ENCODE measurements around the gene ANXA1. TPM values are rescaled to one million over a fixed set of nuclear protein-coding genes. Genes with fewer than 3 reads are reported as not detected.

ANXA1 gene
- total and polyA plus RNA-seq, 2 donors (not counting 1 experiment from before 2014, with no cell fraction given): 817 to 966 TPM

DNA sequence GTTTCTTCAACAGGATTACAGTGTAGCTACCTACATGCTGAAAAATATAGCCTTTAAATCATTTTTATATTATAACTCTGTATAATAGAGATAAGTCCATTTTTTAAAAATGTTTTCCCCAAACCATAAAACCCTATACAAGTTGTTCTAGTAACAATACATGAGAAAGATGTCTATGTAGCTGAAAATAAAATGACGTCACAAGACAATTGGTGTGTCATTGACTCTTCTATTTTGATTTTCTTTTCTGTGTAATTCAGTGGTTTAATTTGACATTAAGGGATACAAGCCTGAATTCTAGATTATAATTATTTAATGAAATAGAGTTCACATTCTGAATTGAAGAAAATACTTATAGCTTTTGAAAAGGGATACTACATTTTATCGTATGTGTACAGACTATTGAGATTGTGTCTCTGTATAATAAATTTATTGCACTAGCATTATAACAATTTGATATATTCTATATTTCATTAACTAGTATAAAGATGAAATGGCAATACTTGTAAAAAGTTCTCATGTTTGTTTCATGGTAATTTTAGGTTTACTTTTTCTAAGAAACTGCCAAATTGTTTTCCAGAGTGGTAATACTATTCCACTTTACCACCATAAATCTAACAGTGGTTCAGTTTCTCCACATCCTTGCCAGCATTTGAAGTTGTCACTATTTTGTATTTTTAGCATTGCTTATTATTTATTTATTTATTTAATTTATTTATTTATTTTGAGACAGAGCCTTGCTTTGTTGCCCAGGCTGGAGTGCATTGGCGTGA lies 18.7 kb downstream of the ANXA1 start:
- no peaks in the 10 kb centered on the region for H3K27me3 ChIP-seq (ENCODE audit: control insufficient read depth, insufficient read depth, low read length)
- TF ChIP-seq, protein P1, sequence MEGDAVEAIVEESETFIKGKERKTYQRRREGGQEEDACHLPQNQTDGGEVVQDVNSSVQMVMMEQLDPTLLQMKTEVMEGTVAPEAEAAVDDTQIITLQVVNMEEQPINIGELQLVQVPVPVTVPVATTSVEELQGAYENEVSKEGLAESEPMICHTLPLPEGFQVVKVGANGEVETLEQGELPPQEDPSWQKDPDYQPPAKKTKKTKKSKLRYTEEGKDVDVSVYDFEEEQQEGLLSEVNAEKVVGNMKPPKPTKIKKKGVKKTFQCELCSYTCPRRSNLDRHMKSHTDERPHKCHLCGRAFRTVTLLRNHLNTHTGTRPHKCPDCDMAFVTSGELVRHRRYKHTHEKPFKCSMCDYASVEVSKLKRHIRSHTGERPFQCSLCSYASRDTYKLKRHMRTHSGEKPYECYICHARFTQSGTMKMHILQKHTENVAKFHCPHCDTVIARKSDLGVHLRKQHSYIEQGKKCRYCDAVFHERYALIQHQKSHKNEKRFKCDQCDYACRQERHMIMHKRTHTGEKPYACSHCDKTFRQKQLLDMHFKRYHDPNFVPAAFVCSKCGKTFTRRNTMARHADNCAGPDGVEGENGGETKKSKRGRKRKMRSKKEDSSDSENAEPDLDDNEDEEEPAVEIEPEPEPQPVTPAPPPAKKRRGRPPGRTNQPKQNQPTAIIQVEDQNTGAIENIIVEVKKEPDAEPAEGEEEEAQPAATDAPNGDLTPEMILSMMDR (conservative IDR thresholded peaks at IDR 0.05 in 1 of 2, IDR thresholded peaks at IDR 0.05 in 1 of 2; ENCODE audit: low read depth in 1 of 2, low read length in 2 of 2): no peak
- no peak for TF ChIP-seq EZH2 (IDR thresholded peaks at IDR 0.05; ENCODE audit: low read length, missing control alignments)
- H3K79me2 ChIP-seq (ENCODE audit: control insufficient read depth, insufficient read depth, low read length): no peaks in the 10 kb centered on the region
- no peak overlapping the region for H3K9ac ChIP-seq (ENCODE audit: insufficient read depth, low read length)
- H3K36me3 ChIP-seq (ENCODE audit: control insufficient read depth, insufficient read depth, low read length): peaks cover 16% of the 10 kb centered on the region
- H3K27ac ChIP-seq (ENCODE audit: insufficient read depth, low read length): no peak overlapping the region
- no peaks in the 10 kb centered on the region for H3K9me3 ChIP-seq (ENCODE audit: control insufficient read depth, insufficient read depth, low read depth, low read length)
- H3K4me3 ChIP-seq (replicated peaks in 1 of 4; ENCODE audit: control extremely low read depth in 1 of 4, insufficient read depth in 1 of 4, low read depth in 3 of 4, low read length in 4 of 4): no peak overlapping the region
- no peak for DNase-seq (ENCODE audit: low read depth in 2 of 2)
- H4K20me1 ChIP-seq (ENCODE audit: control insufficient read depth, extremely low read depth, insufficient read depth, low read length): no peaks in the 10 kb centered on the region
- H3K4me2 ChIP-seq (ENCODE audit: extremely low read depth, insufficient read depth, low read length): no peak overlapping the region
- H3K4me1 ChIP-seq (ENCODE audit: control insufficient read depth, extremely low read depth, insufficient read depth, low read length): no peaks in the 10 kb centered on the region
- H2AFZ ChIP-seq (ENCODE audit: low read length): no peak overlapping the region

DNA sequence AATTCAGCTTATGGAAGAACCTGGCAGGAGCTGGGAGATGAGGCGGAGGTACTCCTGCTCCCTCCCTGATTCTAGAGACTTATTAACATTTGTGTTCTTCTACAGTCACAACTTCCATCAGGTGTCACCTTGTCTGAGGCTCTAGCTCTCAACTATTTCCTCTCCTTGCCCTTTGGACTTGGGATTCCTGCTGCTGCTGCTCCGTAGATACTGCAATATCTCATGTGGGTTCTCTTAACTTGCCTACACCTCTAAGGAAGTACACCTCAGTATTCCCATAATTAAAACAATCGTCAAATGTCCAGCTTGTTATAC lies 21.2 kb downstream of the ANXA1 start:
- H3K4me1 ChIP-seq (ENCODE audit: control insufficient read depth, extremely low read depth, insufficient read depth, low read length): peaks cover 6% of the 10 kb centered on the region
- TF ChIP-seq, protein P1 (conservative IDR thresholded peaks at IDR 0.05 in 1 of 2, IDR thresholded peaks at IDR 0.05 in 1 of 2; ENCODE audit: low read depth in 1 of 2, low read length in 2 of 2): no peak
- no peak for TF ChIP-seq EZH2 (IDR thresholded peaks at IDR 0.05; ENCODE audit: low read length, missing control alignments)
- no peak overlapping the region for H3K9ac ChIP-seq (ENCODE audit: insufficient read depth, low read length)
- H4K20me1 ChIP-seq (ENCODE audit: control insufficient read depth, extremely low read depth, insufficient read depth, low read length): no peaks in the 10 kb centered on the region
- H3K36me3 ChIP-seq (ENCODE audit: control insufficient read depth, insufficient read depth, low read length): peaks cover 6% of the 10 kb centered on the region
- no peaks in the 10 kb centered on the region for H3K27me3 ChIP-seq (ENCODE audit: control insufficient read depth, insufficient read depth, low read length)
- no peaks in the 10 kb centered on the region for H3K9me3 ChIP-seq (ENCODE audit: control insufficient read depth, insufficient read depth, low read depth, low read length)
- H3K4me3 ChIP-seq (replicated peaks in 1 of 4; ENCODE audit: control extremely low read depth in 1 of 4, insufficient read depth in 1 of 4, low read depth in 3 of 4, low read length in 4 of 4): no peak overlapping the region
- no peak for DNase-seq (ENCODE audit: low read depth in 2 of 2)
- H3K79me2 ChIP-seq (ENCODE audit: control insufficient read depth, insufficient read depth, low read length): no peaks in the 10 kb centered on the region
- no peak overlapping the region for H3K4me2 ChIP-seq (ENCODE audit: extremely low read depth, insufficient read depth, low read length)
- H3K27ac ChIP-seq (ENCODE audit: insufficient read depth, low read length): no peak overlapping the region
- no peak overlapping the region for H2AFZ ChIP-seq (ENCODE audit: low read length)

DNA sequence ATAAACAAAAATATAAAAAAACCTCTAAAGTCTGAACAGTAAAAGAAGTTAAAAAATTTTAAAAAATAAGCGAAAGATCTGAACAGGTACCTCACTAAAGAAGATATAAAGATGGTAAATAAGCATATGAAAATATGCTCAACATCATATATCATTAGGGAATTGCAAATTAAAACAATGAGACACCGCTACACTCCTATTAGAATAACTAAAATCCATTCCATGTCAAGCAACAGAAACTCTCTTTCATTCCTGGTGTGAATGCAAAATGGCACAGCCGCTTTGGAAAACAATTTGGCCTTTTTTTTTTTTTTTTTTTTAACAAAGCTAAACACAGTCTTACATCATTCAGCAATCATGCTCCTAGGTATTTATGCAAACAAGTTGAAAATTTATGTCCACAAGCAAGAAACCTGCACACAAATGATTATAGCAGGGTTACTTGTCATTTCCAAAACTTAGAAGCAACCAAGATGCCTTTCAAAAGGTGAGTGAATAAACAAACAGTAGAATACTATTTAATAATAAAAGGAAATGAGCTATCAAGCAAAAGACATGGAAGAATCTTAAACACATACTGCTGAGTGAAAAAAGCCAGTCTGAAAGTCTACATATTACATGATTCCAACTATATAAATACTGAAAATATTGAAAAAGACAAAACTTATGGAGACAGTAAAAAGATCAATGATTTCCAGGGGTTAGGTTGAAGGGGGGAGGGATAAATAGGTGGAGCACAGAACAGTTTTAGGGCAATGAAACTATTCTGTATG lies 22.1 kb downstream of the ANXA1 start:
- H3K9ac ChIP-seq (ENCODE audit: insufficient read depth, low read length): no peak overlapping the region
- no peaks in the 10 kb centered on the region for H4K20me1 ChIP-seq (ENCODE audit: control insufficient read depth, extremely low read depth, insufficient read depth, low read length)
- no peaks in the 10 kb centered on the region for H3K27me3 ChIP-seq (ENCODE audit: control insufficient read depth, insufficient read depth, low read length)
- H3K36me3 ChIP-seq (ENCODE audit: control insufficient read depth, insufficient read depth, low read length): no peaks in the 10 kb centered on the region
- no peak overlapping the region for H3K4me2 ChIP-seq (ENCODE audit: extremely low read depth, insufficient read depth, low read length)
- no peaks in the 10 kb centered on the region for H3K79me2 ChIP-seq (ENCODE audit: control insufficient read depth, insufficient read depth, low read length)
- no peak overlapping the region for H3K27ac ChIP-seq (ENCODE audit: insufficient read depth, low read length)
- H2AFZ ChIP-seq (ENCODE audit: low read length): no peak overlapping the region
- H3K4me3 ChIP-seq (replicated peaks in 1 of 4; ENCODE audit: control extremely low read depth in 1 of 4, insufficient read depth in 1 of 4, low read depth in 3 of 4, low read length in 4 of 4): no peak overlapping the region
- peaks cover 6% of the 10 kb centered on the region for H3K4me1 ChIP-seq (ENCODE audit: control insufficient read depth, extremely low read depth, insufficient read depth, low read length)
- TF ChIP-seq, protein P1 (conservative IDR thresholded peaks at IDR 0.05 in 1 of 2, IDR thresholded peaks at IDR 0.05 in 1 of 2; ENCODE audit: low read depth in 1 of 2, low read length in 2 of 2): no peak
- no peak for TF ChIP-seq EZH2 (IDR thresholded peaks at IDR 0.05; ENCODE audit: low read length, missing control alignments)
- DNase-seq (ENCODE audit: low read depth in 2 of 2): peak in 1 of 2 donors; percentile 20
- H3K9me3 ChIP-seq (ENCODE audit: control insufficient read depth, insufficient read depth, low read depth, low read length): no peaks in the 10 kb centered on the region
